Kidney capillary endothelial cell (primary cell): ENCODE results near the gene FAM110A.
"Not testable (repeated sequence)": the region's sequence is repeated elsewhere in the genome, so short reads cannot be mapped to it uniquely, and the experiment has no call there.

ENCODE experiments used
- DNase-seq: peaks from one replicate; pipeline ENCODE4 v3.0.0-alpha.2; 2018; ENCODE audit warnings: low spot score

FAM110A gene

GRCh38 chr20:823574-823902 is 10.0 kb upstream of the FAM110A start:
- DNase-seq, result no peak

- no peak for DNase-seq
Measured at GRCh38 chr20:824490-824889, 9.0 kb upstream of the FAM110A start.

DNA sequence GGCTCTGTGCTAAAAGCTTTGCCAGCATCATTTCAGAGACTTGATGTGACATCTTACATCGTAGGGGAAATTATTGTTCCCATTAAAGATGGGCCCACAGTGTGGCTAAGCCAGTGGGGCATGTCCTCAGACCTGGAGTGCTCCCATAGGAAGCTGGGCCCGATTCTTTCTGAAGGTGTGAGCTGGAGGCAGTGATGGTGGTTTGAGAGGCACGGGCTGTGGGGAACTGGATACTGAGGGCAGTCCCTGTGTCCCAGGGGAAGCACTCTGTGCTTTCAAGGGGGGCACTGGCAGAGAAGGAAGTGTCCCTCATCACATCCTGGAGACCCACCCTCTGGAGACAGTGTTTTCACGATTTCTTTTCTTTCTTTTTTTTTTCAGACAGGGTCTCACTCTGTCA is 8.6 kb upstream of the FAM110A start:
- no peak for DNase-seq

DNA sequence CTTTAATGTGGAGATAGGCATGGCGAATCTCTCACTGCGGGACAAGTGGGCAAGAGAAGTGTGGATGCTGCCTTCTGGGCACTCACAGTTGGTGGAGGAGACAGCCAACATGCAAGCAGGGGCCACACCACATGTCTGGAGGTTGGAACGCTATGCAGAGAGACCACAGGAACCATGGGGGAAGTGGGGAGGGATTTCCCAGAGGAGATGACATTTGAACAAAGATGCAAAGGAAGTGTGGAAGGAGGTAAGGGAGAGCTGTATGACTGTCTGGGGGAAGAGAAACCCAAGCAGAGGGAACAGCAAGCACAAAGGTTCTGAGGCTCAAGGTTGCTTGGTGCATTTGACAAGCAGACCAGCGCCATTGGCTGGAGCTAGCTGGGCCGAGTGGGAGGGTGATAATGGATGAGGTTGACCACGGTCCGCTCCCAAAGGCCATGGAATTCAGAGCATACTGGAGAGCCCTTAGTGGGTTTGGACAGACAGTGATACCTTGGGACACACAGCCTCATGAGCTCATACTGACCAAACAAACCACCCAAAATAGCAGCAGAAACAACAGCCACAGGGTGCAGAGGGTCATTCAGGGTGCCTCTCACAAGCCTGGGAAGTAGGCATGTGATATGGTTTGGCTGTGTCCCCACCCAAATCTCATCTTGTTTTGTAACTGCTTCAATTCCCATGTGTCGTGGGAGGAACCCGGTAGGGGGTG is 7.6 kb upstream of the FAM110A start:
- DNase-seq, result no peak

GRCh38 chr20:826695-827323 is 6.7 kb upstream of the FAM110A start:
- no peak for DNase-seq

GRCh38 chr20:827981-828380 is 5.5 kb upstream of the FAM110A start:
- DNase-seq, result not testable (repeated sequence)

DNA sequence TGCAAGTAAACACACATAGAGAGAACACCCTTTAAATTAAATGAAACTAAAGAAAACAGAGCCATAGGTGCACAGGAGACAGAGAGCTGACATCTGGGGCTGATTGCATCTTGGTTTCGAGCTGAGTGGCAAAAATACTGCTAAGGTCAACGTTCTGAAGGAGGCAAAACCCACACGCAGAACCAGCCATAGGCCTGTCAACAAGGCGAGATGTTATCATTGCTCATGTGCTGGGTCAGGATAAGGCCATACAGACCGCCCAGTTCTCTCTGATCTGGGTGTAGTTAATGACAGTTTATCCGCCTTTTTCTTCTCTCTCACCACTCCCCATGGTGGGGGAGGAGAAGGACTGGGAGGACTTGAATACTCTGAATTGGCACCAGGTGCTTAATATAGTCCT is 4.5 kb upstream of the FAM110A start:
- no peak for DNase-seq

DNA sequence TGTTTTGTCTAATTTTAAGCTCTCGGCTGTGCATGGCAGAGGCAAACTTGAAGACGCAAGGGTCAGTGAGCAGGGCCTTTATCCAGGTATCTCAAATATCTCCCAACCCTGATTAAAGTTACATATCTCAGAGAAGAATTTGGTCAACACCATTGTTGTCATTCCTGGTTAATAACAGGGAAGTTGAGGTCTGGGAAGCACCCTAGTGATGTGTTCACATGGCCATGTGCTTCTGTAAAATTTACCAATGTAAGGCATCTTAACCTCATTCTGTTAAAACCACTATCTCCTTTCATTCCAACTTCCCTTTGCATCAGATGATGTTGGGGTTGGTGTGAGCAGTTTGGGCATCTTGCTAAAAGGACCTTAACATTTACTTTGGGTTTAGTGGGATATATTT is 4.0 kb upstream of the FAM110A start:
- DNase-seq, result no peak

DNA sequence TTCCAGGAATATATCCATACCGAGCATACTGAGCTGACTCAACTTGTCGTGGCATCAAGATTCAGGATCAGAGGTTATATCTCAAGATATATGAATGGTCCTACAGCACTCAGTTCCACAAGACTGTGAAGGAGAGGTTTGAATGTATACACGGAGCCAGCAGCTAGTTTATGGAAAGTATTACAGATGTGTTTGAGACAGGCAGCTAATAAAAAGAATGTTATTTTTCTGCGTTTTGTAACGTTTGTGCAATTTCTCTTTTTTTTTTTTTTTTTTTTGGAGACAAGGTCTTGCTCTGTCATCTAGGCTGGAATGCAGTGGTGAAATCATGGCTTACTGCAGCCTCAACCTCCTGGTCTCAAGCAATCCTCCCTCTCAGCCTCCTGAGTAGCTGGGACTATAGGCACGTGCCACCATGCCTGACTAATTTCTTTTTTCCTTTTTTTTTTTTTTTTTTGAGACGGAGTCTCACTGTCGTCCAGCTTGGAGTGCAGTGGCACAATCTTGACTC is 3.4 kb upstream of the FAM110A start:
- DNase-seq, result no peak

DNA sequence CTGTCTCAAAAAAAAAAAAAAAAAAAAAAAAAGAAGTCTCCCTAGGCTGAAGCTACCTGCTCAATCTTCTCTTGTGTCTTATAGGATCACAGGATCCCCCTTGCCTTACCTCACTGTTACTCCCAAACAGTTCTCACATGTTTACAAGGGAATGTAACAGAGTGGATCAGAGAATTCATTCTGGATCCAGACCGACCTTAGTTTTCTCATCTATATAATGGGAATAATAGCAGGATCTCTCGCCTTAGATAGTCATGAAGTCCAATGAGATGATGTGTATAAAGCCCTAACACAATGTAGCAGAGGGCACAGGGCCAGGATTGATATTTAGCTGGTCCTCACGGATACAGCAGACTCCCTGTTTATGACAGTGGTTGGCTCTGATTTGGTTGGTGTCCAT is 2.3 kb upstream of the FAM110A start:
- DNase-seq, result no peak

GRCh38 chr20:831956-832355 is 1.6 kb upstream of the FAM110A start:
- DNase-seq, result no peak

DNA sequence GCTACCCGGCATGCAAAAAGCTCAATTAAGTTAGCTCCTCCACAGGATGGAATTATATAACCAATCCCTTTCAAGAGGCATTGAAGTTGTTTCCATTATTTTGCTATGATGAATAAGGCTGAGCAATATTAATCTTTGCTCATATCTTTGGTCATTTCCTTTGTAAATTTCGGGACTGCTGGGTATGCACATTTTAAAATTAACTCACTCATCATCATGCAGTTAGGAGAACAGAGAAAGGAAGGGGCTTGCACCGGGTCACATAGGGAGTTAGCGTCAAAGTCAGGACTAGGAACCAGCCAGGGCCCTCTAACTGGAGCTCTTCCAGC is 430 bp upstream of the FAM110A start:
- DNase-seq, result peak; percentile 94

DNA sequence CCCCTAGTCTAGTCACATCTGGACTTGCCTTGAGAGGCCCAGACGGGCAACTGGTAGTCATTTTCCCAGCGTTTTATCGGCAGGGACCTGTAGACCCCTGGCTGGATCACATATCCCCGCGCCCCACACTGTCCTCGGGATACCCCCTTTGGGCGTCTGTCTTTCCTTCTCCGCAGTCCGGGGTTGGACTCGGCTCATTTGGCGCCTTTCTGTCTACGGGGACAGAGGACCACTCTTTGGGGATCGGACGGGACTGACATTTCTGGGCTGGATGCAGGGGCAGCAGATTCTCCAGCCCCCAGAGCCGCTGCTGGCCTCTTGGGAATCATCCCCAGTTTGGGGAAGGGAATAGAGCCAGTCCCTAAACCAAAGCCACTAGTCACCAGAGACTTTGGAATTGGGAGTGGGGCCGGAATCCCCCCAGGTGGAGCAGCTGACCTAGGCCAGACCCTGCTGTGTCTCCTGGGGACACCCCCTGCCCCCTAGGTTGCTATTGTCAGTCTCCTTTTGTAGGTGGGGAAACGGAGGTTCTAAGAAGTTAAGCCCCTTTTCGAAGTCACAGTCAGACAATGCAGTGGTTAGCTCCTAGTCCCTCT is 734 bp downstream of the FAM110A start:
- DNase-seq, result no peak

DNA sequence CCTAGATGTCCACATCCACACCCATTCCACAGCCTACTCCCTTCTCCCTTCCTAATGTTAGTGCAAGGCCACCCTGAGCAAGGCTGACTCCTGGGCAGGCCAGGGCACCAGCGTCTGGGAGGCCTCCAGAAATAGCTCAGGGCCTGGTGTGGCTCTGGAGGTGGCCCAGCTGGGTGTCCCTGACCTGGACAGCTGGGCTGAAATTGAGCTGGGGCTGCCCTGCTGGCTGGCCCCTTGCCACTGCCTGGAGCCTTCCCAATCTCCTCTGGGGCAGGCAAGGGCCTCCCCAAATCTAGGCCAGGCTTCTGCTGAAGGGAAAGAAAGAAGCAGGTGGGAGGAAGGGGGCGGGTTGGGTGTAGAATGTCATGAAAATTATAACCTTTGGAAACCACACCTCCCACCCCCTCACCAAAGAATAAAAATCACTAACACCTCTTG is 2.1 kb downstream of the FAM110A start:
- DNase-seq, result no peak

- DNase-seq, result no peak
Measured at GRCh38 chr20:836190-836589, 2.7 kb downstream of the FAM110A start.

- DNase-seq, result no peak
Measured at GRCh38 chr20:839015-839414, 5.5 kb downstream of the FAM110A start.

- DNase-seq, result no peak
Measured at GRCh38 chr20:839626-840025, 6.1 kb downstream of the FAM110A start.

- no peak for DNase-seq
Measured at GRCh38 chr20:840503-840857, 7.0 kb downstream of the FAM110A start.

- DNase-seq, result no peak
Measured at GRCh38 chr20:840858-841567, 7.5 kb downstream of the FAM110A start.

- DNase-seq, result no peak
Measured at GRCh38 chr20:841568-842546, 8.3 kb downstream of the FAM110A start.

DNA sequence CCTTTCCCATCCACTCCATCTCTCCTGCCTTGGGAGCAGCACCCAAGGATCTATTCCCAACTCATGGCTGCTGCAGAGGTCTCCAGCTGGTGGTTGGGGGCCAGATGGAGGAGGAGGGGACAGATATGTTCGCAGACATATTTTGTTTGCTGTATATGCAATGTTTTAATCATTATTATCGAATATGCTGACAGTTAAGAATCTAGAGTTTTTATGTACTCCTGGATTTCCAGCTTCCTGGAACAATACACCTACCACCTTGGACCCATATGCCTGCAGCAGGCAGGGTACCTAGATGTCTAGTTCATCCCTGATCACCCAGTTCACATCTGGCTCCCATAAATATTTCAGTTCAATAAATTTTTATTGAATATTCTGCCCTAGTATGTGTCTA is 9.0 kb downstream of the FAM110A start:
- DNase-seq, result no peak

GRCh38 chr20:843912-844311 is 10.4 kb downstream of the FAM110A start:
- DNase-seq, result no peak
